ENCODE measurements around the gene ZNF511.

GRCh38 chr10:133306941-133307379 lies 1.8 kb upstream of the ZNF511 start:
- TF ChIP-seq ZNF224 (CRISPR knock-in tag; IDR thresholded peaks at IDR 0.05): no peak
- TF ChIP-seq CEBPB (tag; IDR thresholded peaks at IDR 0.05): no peak
- no peak for TF ChIP-seq SAP30 (IDR thresholded peaks at IDR 0.05; ENCODE audit: borderline replicate concordance, insufficient read depth, low read depth, low read length, poor library complexity, severe bottlenecking)
- TF ChIP-seq POLR2AphosphoS2 (IDR thresholded peaks at IDR 0.05; ENCODE audit: low read length): no peak
- TF ChIP-seq, protein P1, sequence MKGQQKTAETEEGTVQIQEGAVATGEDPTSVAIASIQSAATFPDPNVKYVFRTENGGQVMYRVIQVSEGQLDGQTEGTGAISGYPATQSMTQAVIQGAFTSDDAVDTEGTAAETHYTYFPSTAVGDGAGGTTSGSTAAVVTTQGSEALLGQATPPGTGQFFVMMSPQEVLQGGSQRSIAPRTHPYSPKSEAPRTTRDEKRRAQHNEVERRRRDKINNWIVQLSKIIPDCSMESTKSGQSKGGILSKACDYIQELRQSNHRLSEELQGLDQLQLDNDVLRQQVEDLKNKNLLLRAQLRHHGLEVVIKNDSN (CRISPR knock-in tag; IDR thresholded peaks at IDR 0.05): no peak; the same call in 1 of the 2 replicates
- TF ChIP-seq ZNF444 (CRISPR knock-in tag; IDR thresholded peaks at IDR 0.05): no peak

Measured in K562 (cell line).